Choroid plexus epithelial cell (primary cell): ENCODE results near the gene MATCAP1.

Experiments used
- DNase-seq: peaks from one replicate; pipeline ENCODE4 v3.0.0-alpha.2; 2010; ENCODE audit warnings: low read depth
- H3K4me3 ChIP-seq: 2 replicates; pipeline ENCODE4 v1.5.1; 2011; ENCODE audit warnings: low read depth, mild to moderate bottlenecking, control low read depth, low read length, moderate library complexity
- CTCF ChIP-seq: conservative IDR thresholded peaks from 2 replicates; pipeline ENCODE4 v1.5.1; 2011; ENCODE audit warnings: low read depth, mild to moderate bottlenecking, control low read depth, inconsistent platforms, low read length, moderate library complexity

Gene MATCAP1

GRCh38 chr16:67200491-67200890 is 16.7 kb upstream of the MATCAP1 start:
- no peak for TF ChIP-seq CTCF
- no peak for DNase-seq
- H3K4me3 ChIP-seq: no peak overlapping the region

DNA sequence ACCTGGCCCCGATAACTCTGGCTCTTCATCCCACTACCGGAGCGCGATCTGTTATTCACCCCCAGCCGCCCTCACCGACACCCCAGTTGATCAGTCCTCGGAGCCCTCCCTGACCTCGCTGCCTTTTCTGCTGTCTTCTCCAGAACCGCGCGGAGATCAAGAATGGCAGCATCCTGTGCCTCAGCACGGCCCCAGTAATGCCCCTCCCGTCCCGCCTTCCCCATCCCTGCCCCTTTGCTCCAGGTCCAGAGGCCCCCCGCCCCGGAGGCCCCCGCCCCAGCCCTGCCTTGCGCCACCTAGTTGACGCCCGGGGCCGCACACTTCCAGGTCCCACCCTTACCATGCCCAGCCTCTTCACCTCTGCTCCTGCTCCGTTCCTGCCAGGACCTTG is 16.0 kb upstream of the MATCAP1 start:
- H3K4me3 ChIP-seq: no peak overlapping the region
- no peak for DNase-seq
- no peak for TF ChIP-seq CTCF

GRCh38 chr16:67199011-67199807 is 15.4 kb upstream of the MATCAP1 start, which contains the start of gene ELMO3:
TSS of gene ELMO3 (plus strand) at chr16:67199131. CDS start at chr16:67199327, 196 bp downstream.
- TF ChIP-seq CTCF: peak; percentile 38

GRCh38 chr16:67198238-67198734 is 14.5 kb upstream of the MATCAP1 start:
- no peak for DNase-seq
- no peak overlapping the region for H3K4me3 ChIP-seq
- peak; percentile 66 for TF ChIP-seq CTCF

More at GRCh38 chr16:67199011-67199807, 15.4 kb upstream of the MATCAP1 start, which contains the start of gene ELMO3:
- no peak within 1 kb of the TSS for H3K4me3 ChIP-seq
- no peak for DNase-seq

DNA sequence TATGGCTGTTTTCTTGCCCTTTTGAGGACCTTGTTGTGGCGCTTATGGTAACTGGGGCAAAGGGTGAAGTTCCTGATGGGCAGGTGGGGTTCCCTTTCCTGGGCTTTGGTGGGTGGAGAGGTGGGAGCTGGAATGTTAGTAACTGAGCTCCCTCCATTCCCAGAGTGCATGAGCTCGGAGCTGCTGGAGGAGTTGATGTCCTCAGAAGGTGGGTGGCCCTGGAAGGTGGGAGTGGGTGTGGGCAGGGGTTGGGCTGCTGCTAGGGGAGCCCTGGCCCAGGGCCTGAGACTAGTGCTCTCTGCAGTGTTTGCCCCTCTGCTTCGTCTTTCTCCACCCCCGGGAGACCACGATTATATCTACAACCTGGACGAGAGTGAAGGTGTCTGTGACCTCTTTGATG is 13.9 kb upstream of the MATCAP1 start:
- H3K4me3 ChIP-seq: no peak overlapping the region
- no peak for TF ChIP-seq CTCF

GRCh38 chr16:67196881-67197280 is 13.1 kb upstream of the MATCAP1 start:
- no peak for TF ChIP-seq CTCF
- no peak overlapping the region for H3K4me3 ChIP-seq
- DNase-seq: no peak

More for the DNA sequence above, 13.9 kb upstream of the MATCAP1 start:
- DNase-seq: no peak

DNA sequence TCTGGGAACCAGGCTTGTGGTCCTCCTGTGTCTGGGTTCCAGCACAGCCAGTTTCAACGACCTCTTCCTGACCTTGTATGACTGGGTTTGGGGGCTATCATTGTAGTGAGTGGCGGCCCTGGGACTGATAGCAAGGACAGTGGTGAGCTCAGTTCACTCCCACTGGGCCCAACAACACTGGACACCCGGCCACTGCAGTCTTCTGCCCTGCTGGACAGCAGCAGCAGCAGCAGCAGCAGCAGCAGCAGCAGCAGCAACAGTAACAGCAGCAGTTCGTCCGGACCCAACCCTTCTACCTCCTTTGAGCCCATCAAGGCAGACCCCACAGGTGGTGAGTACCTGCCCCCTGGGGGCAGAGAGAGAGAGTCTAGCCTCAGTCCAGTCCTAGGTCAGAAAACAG is 11.9 kb upstream of the MATCAP1 start:
- DNase-seq: no peak
- no peak overlapping the region for H3K4me3 ChIP-seq
- no peak for TF ChIP-seq CTCF
